HCT116 (cell line): ENCODE data around the gene FAM204A.

Experiments
- EZH2 ChIP-seq: fragments of 200-600 bp; sonication (generic); IDR thresholded peaks from 2 replicates; pipeline ENCODE4 v1.6.1; 2017; ENCODE audit warnings: antibody characterized with exemption, mixed run types
- ZNF274 ChIP-seq: fragments of 200-500 bp; sonication (Bioruptor generic); IDR thresholded peaks from 2 replicates; pipeline ENCODE4 v1.6.1; 2014; ENCODE audit warnings: mild to moderate bottlenecking, low read depth, low read length, inconsistent platforms
- TF ChIP-seq, protein P1 (sequence below), 3 experiments: fragments of 200-600 bp in 1 of 3; sonication (generic) in 1 of 3; IDR thresholded peaks in 2 of 3; conservative IDR thresholded peaks in 1 of 3; 2 replicates each; pipeline ENCODE4 v1.5.1; 2012 to 2017; ENCODE audit warnings: low read depth in 2 of 3, low read length in 2 of 3, antibody characterized with exemption in 1 of 3, borderline replicate concordance in 1 of 3, control low read depth in 1 of 3, mild to moderate bottlenecking in 1 of 3, mixed read lengths in 1 of 3, mixed run types in 1 of 3, moderate library complexity in 1 of 3; ENCODE audit not compliant: insufficient read depth in 1 of 3
- TF ChIP-seq, protein P2 (sequence below): IDR thresholded peaks from 2 replicates; pipeline ENCODE4 v1.6.1; 2012; ENCODE audit warnings: low read depth

DNA sequence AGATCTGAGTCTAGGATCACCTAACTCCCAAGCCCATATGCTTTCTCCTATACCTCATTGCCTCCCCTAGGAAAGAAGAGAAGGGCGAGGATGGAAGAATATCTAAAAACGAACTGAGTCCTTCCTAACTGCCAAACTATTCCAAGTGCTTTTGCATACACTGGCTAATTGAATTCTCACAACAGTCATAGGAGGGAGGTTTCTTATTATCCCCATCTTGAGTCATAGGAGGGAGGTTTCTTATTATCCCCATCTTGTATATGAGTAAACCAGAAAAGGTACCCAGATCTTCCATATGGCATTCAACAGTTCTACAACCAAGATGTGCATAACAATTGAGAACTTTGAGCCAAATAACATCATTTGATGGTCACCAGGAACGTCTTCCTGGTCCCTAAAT, 13.1 kb upstream of the FAM204A start:
- TF ChIP-seq, protein P1, sequence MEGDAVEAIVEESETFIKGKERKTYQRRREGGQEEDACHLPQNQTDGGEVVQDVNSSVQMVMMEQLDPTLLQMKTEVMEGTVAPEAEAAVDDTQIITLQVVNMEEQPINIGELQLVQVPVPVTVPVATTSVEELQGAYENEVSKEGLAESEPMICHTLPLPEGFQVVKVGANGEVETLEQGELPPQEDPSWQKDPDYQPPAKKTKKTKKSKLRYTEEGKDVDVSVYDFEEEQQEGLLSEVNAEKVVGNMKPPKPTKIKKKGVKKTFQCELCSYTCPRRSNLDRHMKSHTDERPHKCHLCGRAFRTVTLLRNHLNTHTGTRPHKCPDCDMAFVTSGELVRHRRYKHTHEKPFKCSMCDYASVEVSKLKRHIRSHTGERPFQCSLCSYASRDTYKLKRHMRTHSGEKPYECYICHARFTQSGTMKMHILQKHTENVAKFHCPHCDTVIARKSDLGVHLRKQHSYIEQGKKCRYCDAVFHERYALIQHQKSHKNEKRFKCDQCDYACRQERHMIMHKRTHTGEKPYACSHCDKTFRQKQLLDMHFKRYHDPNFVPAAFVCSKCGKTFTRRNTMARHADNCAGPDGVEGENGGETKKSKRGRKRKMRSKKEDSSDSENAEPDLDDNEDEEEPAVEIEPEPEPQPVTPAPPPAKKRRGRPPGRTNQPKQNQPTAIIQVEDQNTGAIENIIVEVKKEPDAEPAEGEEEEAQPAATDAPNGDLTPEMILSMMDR (IDR thresholded peaks at IDR 0.05 in 2 of 3, conservative IDR thresholded peaks at IDR 0.05 in 1 of 3; ENCODE audit: borderline replicate concordance in 1 of 3, insufficient read depth in 1 of 3, low read depth in 2 of 3, low read length in 2 of 3) = no peak
- no peak for TF ChIP-seq ZNF274
- TF ChIP-seq EZH2 = no peak
- TF ChIP-seq, protein P2, sequence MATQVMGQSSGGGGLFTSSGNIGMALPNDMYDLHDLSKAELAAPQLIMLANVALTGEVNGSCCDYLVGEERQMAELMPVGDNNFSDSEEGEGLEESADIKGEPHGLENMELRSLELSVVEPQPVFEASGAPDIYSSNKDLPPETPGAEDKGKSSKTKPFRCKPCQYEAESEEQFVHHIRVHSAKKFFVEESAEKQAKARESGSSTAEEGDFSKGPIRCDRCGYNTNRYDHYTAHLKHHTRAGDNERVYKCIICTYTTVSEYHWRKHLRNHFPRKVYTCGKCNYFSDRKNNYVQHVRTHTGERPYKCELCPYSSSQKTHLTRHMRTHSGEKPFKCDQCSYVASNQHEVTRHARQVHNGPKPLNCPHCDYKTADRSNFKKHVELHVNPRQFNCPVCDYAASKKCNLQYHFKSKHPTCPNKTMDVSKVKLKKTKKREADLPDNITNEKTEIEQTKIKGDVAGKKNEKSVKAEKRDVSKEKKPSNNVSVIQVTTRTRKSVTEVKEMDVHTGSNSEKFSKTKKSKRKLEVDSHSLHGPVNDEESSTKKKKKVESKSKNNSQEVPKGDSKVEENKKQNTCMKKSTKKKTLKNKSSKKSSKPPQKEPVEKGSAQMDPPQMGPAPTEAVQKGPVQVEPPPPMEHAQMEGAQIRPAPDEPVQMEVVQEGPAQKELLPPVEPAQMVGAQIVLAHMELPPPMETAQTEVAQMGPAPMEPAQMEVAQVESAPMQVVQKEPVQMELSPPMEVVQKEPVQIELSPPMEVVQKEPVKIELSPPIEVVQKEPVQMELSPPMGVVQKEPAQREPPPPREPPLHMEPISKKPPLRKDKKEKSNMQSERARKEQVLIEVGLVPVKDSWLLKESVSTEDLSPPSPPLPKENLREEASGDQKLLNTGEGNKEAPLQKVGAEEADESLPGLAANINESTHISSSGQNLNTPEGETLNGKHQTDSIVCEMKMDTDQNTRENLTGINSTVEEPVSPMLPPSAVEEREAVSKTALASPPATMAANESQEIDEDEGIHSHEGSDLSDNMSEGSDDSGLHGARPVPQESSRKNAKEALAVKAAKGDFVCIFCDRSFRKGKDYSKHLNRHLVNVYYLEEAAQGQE = no peak
